Activated gamma-delta T cell treated with anti-CD3 and anti-CD28 coated beads, Interleukin-2, amount 50 U/mL, for 16 hours (primary cell): ENCODE measurements around the gene KLF5.

ENCODE experiments used
- DNase-seq: peaks from one replicate; pipeline ENCODE4 v3.0.0-alpha.2; 2020; ENCODE audit warnings: low read depth

KLF5 gene

DNA sequence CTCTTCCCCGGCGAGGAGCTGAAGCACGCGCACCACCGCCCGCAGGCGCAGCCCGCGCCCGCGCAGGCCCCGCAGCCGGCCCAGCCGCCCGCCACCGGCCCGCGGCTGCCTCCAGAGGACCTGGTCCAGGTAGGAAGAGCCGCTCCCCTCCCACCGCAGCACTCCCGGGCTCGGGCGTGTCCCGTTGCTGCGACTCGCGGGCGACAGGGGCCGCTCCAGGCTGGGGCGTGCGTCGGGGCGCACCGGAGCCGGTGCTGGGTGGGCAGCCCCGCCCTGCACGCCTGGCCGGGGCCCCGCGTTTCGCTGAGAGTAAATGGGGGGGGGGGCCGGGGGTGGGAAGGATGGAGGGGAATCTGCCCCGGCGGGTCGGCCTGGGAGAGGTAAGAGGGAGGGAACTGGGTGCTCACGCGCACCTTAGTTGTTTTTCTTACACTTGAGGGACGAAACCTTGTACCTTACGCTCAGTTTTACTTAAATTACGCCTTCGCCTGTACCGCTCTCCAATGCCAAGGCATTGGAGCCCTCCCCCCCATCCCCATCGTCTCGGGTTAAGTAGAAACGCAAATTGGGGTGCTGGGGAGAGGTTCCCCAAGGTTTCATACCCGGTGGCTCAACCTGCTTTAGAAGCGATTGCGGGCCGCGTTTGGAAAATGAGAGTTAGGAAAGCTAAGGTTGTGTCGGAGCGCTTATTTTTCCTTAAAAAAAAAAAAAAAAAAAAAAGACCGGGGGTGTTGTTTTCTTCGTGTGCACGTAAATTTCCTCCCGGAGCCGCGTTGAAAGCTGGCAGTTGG is 850 bp downstream of the KLF5 start:
- DNase-seq = peak; percentile 17

DNA sequence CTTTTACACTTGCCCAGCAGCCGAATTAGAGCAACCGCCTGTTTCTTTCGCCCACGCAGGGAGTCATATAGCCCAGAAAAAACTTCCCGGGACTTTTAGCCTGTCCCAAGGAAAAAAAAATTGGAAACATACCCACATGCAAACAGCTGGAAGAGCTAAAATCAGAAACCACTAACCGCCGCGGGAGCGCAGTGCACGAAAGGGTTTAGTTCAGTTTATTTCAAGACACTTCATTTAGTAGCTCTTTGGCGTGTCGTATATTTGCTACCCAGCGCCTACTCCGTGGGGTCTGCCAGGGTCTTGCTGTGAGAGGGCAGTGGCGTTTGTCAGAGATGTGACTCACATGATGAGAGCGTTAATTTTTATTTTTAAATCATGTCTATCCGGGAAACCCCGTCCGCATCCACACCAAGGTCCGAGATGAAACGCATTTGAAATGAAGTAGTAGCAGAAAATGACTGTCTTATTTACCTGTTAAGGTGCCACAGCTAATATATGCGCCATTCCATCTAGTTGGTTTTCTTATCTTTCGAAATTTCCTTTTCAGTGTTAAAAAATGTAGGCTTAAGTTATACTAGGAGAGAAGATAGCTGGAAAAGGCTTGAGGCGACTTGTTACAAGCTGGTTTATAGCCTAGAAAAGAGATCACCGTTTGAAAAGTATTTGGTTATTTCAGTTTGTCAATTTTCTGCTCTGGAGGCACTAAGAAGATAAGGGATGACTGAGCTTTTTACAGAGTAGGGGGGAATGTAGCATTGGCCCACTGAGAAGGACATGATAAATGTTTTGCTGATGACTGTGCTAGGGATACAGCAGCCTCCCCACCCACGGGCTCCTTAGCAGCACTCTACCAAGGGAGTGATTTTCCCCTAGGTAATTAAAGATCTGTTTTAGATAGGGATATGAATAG is 1.7 kb downstream of the KLF5 start:
- DNase-seq = no peak

DNA sequence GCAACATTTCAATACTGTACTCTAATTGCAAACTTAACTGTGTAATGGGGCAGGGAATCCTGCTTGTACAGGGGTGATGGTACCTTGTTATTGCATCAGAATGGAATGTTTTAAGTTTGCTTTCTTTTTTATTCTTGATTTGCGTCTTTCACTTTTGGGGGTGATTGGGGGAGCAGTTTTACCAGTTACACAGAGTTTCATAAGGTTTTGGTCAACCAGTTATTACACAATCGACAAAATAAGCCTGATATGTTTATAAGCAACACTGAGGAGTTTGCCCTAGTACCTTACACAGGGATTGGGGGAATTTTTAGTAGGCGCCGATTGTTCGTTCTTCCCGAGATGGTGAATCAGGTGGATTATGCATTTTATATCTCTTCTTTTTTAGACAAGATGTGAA is 2.7 kb downstream of the KLF5 start:
- no peak for DNase-seq

DNA sequence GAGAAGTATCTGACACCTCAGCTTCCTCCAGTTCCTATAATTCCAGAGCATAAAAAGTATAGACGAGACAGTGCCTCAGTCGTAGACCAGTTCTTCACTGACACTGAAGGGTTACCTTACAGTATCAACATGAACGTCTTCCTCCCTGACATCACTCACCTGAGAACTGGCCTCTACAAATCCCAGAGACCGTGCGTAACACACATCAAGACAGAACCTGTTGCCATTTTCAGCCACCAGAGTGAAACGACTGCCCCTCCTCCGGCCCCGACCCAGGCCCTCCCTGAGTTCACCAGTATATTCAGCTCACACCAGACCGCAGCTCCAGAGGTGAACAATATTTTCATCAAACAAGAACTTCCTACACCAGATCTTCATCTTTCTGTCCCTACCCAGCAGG is 3.1 kb downstream of the KLF5 start:
- DNase-seq = no peak

DNA sequence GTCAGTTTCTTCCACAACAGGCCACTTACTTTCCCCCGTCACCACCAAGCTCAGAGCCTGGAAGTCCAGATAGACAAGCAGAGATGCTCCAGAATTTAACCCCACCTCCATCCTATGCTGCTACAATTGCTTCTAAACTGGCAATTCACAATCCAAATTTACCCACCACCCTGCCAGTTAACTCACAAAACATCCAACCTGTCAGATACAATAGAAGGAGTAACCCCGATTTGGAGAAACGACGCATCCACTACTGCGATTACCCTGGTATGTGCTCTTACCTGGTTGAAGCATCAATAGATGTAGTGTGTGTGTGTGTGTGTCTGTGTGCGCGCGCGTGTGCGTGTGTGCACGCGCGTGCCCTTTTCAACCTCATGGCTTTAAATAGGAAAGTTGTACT is 3.7 kb downstream of the KLF5 start:
- no peak for DNase-seq

DNA sequence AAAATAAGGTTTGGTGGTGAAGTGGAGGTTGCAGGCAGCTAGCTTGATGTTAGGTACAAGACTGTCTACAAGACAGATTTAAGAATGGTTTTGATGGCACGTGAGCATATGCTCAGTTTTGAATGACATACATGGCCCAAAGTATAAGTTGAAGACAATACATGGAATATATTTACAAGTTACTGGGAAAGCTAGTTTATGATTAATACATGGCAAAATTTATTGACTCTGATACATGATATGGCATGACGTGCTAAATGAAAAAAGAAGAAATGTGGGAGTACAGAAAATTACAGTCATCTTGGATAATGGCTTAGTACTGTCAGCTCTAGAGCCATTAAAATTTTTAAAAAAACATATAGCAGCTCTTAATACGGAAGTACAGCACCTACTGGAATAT is 4.4 kb downstream of the KLF5 start:
- no peak for DNase-seq

DNA sequence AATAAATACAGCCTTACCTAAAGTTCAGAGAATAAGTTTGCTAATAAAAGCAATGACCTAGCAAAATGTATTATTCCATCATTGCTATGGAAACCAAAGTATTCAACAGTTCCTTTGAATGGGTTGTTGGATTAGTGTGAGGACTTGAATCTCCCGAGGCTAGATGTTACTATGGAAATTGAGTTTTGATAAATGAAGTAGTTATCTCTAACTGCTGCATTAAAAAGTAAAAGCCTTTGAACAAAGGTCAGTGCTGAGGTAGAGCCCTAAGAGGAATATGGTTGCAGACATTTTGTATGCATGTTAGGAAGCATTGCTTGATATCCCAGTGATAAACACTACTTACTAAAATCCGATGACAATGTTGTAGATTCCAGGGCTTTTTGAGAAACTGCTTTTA is 6.2 kb downstream of the KLF5 start:
- DNase-seq = no peak

DNA sequence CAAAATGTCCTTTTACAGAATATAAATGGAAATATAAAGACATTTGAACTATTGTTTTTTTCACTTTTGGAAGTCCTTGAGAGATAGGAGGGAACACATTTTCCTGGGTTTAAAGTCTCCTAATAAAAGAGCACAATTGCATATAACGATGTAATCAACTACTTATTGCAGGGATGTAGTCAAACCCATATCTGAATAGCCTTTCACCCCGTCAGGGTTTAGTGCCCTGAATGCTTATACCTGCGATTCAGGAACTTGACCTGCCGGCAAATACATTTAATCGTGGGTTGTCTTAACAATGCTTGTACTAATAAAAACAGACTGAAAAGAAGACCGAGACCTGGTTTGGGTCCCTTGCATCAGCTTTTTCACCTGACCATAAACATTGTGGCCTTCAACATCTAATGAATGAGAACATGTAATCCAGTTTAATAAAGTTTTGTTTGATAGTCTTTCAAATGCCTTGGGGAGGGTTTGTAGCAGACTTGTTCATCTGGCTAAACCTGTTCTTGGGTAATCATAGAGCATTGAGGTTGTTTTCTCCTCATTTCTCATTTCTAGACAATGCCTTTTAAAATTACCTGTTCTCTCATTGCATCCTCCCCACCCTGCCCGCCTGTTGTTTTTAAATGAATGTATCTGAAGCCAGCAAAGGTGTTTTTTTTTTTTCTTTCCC is 7.0 kb downstream of the KLF5 start:
- DNase-seq = no peak

DNA sequence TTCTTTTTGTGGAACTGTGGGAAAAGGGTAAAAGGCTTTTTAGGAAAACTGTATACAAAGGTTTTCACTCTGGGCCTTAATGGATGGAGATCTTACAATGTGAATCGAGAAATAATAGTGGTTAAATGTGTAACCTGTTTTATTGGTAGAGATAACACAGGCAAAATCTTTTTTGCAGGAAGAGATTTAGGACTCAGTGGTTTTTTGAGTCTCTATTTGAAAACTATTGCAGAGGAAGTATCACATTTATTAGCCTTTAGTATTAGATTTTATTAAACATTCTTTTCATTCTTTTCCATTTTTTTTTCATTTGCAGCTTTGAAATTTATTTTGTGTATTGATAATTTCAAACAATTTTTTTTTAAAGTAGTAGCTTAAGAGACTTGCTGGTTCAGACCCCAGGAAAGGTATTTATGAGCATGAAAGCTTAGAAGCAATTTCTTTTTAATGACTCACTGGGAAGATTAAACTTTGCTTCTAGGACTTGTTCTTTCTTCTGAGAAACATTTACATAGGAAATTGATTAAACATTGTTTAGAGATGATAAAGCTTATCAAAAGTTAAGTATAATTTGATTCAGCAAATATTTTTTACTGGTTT is 10.5 kb downstream of the KLF5 start:
- DNase-seq = no peak

DNA sequence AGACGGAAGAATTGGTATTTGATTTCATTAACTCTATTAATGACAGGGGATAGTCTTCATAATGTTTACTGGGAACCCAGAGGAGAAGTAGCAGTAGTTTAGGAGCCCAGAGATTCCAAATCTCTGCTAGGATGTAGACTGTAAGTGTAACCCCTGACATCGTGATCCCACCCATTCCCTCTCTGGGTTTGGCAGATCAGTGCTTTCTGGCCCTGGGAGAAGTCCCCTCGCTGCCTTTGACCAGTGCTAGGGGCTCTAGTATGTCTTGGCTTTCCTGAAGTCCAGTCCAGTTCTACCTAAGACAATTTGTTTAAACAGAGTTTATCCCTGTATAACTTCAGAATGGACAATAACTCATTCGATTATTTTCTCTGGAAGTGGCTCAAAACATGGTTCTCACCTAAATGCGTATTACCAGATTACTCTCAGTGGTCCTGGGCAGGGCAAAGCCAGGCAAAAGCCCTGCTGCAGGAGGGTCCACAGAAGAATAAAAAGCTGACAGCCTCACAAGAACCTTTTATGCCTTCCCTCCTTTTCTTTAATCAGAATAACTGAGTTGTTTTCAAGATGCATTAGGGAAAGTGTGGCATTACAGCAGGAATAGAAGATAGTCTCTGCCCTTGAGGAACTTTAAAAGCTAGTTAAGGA is 11.8 kb downstream of the KLF5 start:
- DNase-seq = no peak

DNA sequence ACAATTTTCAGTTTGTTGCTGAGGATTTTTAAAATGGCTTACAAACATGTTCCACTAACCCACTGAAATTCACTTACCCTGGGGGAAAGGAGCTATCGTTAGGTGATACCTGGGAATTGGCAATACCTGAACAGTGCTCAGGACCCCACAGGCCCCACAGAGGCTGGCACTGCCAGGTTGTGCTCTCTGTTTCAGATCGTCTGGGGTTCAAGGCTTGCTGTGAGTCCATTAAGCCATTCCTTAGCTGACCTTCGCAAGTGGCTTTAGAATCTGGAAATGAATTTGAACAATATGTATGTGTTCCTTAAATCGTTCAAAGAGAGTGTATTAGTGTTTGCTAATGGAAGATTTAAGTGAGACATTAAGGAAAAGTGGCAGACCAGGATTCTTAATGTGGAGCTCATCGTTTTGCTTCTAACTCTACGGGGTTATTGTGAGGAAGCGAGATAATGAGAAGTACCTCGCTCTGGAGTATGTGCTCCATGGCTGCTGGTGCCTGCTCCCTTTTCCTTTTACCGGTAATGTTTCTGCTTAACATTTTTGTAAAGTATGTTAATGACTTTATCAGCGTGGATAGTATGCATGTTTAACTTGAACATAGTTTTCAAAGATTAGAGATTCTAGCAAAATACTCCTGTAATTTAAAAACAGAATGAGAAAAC is 13.6 kb downstream of the KLF5 start:
- DNase-seq = no peak

DNA sequence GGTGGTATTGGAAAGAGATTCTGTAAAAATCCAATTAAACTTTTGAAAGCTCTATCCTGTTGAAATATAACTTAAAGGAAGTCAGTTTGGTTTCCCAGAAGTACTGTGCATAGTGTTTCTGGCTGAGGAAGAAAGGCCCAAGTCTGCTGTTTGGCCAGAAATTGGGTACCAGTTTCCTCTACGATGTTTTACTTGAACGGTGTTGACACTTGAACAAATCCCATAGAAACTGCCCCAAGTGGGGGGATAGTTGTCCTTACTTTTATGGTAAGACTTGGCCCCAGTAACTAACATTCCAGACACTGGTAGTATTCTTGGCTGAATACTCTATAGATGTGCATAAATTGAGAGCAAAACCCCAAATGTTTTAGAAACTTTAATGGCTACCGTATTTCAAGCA is 14.2 kb downstream of the KLF5 start:
- DNase-seq = no peak

DNA sequence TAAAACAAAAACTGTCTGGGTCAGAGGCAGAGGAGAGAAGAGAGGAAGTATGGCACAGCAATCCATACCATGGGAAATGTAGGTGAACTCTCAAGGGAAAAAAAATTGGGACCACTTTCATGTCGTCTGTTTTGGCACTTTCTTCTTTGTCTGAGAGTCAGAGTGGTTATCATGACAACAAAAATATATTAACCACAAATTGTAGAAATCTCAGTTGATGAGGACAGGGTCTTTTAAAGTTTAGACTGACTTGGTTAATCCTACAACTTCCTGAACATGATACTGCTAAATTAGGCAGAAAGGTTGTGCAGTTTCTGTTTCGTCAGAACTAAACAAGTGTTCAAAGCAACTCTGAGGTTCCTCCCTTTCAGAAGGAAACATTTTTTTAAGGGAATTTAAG is 15.2 kb downstream of the KLF5 start:
- DNase-seq = no peak

DNA sequence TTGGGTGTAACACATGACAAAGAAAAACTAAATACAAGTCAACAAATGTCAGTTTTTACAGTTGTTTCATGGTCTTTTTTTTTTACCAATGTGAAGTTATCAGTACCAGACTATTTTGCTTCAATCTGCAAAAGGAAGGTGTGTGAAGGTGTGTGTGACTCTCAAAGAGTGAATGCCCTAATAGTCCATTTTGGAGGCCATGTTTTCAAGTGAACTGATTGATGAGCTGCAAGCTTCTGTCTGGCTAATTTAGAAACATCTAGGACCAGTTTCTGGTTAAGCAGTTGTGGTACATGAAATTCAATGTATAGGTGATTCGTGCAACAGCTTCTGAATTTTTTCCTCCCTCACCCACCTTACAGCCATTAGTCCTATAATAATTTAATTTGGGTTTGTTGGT is 16.1 kb downstream of the KLF5 start:
- DNase-seq = no peak

DNA sequence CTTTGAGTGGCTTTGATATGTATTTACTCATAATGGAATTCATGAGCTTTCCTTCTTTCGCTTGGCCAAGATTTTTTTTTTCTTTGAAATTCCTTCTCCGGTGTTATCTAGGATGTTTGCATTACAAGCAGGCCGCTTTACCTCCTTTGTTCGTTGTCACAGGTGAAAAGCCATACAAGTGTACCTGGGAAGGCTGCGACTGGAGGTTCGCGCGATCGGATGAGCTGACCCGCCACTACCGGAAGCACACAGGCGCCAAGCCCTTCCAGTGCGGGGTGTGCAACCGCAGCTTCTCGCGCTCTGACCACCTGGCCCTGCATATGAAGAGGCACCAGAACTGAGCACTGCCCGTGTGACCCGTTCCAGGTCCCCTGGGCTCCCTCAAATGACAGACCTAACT is 16.7 kb downstream of the KLF5 start:
- no peak for DNase-seq

DNA sequence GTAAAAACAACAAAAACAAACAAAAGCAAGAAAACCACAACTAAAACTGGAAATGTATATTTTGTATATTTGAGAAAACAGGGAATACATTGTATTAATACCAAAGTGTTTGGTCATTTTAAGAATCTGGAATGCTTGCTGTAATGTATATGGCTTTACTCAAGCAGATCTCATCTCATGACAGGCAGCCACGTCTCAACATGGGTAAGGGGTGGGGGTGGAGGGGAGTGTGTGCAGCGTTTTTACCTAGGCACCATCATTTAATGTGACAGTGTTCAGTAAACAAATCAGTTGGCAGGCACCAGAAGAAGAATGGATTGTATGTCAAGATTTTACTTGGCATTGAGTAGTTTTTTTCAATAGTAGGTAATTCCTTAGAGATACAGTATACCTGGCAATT is 17.1 kb downstream of the KLF5 start:
- DNase-seq = no peak

DNA sequence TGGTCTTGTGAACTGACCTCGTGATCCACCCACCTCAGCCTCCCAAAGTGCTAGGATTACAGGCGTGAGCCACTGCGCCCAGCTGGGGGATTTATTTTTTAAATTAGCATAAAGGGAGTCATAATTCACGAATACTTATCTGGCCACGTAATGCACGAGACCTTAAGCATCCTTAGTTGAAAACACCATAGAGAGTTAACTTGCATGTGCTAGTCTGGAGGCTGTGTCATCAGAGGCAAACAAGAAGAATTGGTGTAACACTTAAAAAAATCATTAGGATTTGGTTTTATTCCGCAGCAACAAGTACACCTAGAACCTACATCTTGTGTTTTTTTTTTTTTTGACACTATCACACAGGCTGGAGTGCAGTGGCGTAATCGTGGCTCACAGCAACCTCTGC is 19.1 kb downstream of the KLF5 start:
- no peak for DNase-seq

DNA sequence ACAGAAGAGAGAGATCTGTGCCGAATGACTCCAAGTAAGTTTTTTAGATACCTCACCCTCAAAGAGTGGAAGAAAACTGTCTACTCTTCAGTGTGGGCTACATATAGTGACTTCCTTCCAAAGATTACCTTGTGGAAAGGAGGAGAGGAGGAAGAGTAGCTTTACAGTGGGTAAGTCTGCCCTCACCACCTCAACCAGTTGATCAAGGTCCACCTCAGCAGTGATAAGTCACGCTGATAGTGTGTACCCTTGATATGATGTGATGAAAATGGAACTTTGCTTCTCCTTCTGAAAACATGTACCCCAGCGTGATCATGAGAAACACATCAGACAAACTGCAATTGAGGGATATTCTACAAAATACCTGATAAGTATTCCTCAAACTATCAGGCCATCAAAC is 20.6 kb downstream of the KLF5 start:
- no peak for DNase-seq

DNA sequence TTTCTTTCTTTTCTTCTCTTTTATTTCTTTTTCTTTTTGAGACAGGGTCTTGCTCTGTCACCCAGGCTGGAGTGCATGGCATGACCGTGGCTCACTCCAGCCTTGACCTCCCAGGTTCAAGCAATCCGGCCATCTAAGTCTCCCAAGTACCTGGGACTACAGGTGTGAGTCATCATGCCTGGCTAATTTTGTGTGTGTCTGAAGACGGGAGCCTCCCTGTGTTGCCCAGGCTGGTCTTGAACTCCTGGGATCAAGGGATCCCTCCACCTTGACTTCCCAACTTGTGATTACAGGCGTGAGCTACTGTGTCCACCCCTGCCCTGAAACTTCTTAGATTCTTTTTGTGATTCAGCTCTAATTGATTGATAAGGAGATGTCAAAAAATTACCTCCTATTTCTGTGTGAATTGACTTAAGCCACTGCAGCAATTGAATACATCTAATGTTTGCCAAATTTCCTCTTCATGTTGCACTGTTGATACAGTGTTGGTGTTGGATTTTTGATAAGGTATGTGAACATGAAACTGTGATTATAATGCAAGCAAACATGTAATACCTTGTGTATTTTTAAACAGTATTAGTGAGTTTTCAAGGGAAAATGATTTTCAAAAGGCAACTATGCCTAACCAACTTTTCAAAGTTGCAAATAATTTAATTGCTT is 22.6 kb downstream of the KLF5 start:
- DNase-seq = no peak

DNA sequence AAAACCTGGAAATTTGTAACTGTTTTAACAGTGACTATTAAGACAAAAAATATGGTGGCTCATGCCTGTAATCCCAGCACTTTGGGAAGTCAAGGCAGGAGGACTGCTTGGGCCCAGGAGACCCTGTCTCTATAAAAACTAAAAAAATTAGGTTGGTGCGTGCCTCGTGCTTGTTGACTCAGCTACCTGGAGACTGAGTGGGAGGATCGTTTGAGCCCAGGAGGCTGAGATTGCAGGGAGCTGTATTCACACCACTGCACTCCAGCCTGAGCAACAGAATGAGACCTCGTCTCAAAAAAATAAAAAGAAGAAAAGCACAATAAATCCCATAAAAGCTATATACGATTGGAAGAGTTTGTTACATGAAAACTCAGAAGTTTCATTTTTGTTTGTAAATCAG is 23.7 kb downstream of the KLF5 start:
- DNase-seq = no peak

DNA sequence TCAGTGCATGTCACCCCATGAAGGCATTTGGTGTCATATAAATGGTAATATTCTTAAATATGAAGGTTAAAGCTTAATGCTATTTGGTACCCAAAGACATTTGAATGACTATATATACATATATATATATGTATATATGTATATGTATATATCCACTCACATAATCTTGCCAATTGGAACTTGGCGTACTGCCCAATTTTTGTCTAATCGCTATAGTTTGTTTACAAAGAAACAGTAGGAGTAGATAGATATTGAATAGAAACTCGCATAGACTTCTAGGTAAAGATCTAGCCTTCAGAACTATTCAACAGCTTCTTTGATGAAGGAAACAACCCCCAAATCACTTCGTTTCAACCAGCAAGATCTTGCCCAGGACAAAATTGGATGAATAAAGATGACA is 24.1 kb downstream of the KLF5 start:
- no peak for DNase-seq
